A549 treated with CORT108297 at 1 μM for 4 hours (cell line): ENCODE data around the gene ODF4. TPM values are rescaled to one million over a fixed set of nuclear protein-coding genes. Genes with fewer than 3 reads are reported as not detected.

ENCODE experiments used
- total RNA-seq: library from RNA; stranded (reverse); fragments of 200-300 nt; extraction: Qiagen RNA extraction; gene quantifications from 5 replicates; pipeline ENCODE4 v1.2.3, GENCODE V29; 2022

Gene ODF4
- total RNA-seq: not detected in 5 replicates

GRCh38 chr17:8339540-8339939 lies at the start of gene ODF4:
TSS of gene ODF4 (plus strand) at chr17:8339840. CDS start at chr17:8340052, 212 bp downstream.

GRCh38 chr17:8376271-8377067 lies 36.8 kb downstream of the ODF4 start, which contains the start of gene KRABD2:
TSS of gene KRABD2 (minus strand) at chr17:8376704.

GRCh38 chr17:8383143-8383822 lies 43.6 kb downstream of the ODF4 start, which contains the start of gene RPL26:
TSS of gene RPL26 (minus strand) at chr17:8383193. CDS start at chr17:8382310, 883 bp downstream.

Other genes with a start within 250 kb of the ODF4 start
- 5.8 to 9.3 TPM (median 8.0 TPM) in 5 replicates for gene ALOXE3, start 221.3 kb upstream of the ODF4 start, total RNA-seq
- 1.6 to 3.7 TPM (median 3.1 TPM) in 5 replicates for gene HES7, start 215.7 kb upstream of the ODF4 start, total RNA-seq
- 19.4 to 22.8 TPM (median 21.1 TPM) in 5 replicates for gene PER1, start 187.4 kb upstream of the ODF4 start, total RNA-seq
- 20.8 to 30.3 TPM (median 26.2 TPM) in 5 replicates for gene VAMP2, start 176.9 kb upstream of the ODF4 start, total RNA-seq
- gene TMEM107, start 163.5 kb upstream of the ODF4 start, total RNA-seq: 18.9 to 23.4 TPM (median 20.9 TPM) in 5 replicates
- gene BORCS6, start 149.7 kb upstream of the ODF4 start, total RNA-seq: 5.4 to 9.0 TPM (median 8.1 TPM) in 5 replicates
- gene AURKB, start 129.3 kb upstream of the ODF4 start, total RNA-seq: 156 to 178 TPM (median 158 TPM) in 5 replicates
- 11.3 to 21.2 TPM (median 17.1 TPM) in 5 replicates for gene CTC1, start 91.8 kb upstream of the ODF4 start, total RNA-seq
- 47.8 to 55.0 TPM (median 53.4 TPM) in 5 replicates for gene PFAS, start 90.6 kb upstream of the ODF4 start, total RNA-seq
- gene RANGRF, start 51.2 kb upstream of the ODF4 start, total RNA-seq: 36.6 to 48.2 TPM (median 47.6 TPM) in 5 replicates
- 5.9 to 9.1 TPM (median 7.4 TPM) in 5 replicates for gene SLC25A35, start 44.4 kb upstream of the ODF4 start, total RNA-seq
- gene ARHGEF15, start 29.6 kb upstream of the ODF4 start, total RNA-seq: 0.03 TPM in 1 of 5 replicates, not detected in the others
- gene RPL26, start 43.4 kb downstream of the ODF4 start, total RNA-seq: 3,440 to 4,568 TPM (median 3,797 TPM) in 5 replicates
- gene RNF222, start 58.0 kb downstream of the ODF4 start, total RNA-seq: not detected in 5 replicates
- gene NDEL1, start 96.0 kb downstream of the ODF4 start, total RNA-seq: 53.5 to 69.0 TPM (median 61.5 TPM) in 5 replicates